ENCODE results near the gene SMAD6.
"Not testable (repeated sequence)": the region's sequence is repeated elsewhere in the genome, so short reads cannot be mapped to it uniquely, and the experiment has no call there.

Gene SMAD6

DNA sequence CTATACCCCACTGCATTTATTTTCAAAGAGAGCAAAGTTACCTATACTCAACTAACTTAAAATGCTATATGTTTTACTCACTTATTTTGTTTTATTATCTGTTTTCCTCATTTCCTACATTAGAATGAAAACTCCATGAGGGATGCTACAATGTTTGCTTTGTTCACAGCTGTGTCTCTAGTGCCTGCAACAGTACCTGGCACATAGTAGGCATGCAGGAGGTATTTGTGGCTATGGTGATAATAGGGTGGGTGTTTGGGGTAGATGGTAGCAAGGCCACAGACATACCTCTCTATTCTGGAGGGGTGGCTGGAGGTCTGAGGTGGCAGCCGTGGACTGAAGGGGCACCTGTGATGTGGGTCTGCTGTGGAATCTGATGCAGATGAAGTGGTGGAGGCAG is 24.7 kb upstream of the SMAD6 start:
- no peak for DNase-seq

DNA sequence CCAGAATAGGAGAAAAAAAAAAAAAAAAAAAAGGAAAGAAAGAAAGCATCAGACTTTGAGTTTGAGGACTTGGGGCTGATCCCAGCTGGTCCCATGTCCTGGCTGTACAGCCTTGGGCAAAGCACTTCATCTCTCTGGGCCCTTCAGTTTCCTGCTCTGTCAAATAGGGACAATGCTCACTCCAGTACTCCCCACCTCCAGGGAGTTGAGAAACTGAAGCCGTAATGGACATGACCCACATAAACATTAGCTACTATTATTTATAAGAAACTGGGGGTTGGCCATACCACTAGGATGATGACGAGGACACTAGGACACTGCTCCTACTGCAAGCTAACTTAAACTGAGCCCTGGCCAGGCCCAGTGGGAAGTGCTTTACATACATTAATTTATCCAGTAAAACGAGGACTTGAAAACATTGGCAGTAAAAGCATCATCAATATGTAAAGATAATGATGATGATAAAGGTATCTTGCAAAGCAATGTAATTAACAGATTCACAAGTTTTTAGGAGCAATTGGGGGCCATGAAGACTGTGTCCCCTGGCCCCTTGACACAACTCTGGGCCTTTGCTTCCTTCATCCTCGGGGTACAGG is 22.9 kb upstream of the SMAD6 start:
- no peak for DNase-seq

DNA sequence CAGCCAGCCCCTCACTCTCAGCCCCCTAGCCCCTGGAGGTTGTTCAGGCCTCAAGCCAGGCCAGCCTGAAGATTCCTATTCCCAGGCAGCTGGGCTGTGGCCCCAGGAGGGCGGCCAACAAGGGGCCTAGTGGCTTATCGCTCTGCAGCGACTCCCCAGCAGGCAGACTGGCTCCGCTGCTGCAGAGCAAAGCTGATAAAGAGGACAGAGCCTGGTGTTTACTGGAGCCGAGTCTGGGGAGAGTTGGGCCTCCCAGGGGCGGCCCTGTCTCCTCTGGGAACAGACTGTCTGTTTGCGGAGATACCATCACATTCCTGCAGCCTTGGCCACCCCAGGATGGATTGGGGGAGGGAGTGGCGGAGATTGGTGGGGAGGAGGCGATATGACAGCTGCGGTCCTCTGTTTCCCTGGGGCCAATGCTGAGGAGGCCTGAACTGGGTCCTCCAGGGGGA is 22.4 kb upstream of the SMAD6 start:
- DNase-seq, result no peak

DNA sequence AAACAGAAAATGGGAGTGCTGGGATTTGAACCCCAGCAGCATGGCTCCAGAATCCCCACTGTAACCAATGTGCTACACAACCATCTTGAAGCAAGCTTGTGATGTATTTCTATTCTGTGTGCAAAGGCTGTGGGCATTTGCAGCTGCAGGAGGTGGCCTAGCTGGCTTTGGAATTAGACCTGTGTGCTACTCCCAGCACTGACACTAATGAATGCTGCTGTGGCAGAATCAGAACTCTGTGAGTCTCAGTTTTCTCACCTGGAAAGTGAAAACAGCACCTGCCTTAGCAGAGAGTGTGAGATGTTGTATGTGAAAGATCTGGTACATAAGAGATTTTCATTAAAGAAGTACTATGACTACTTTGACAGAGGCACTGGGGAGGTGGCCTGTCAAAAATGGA is 21.5 kb upstream of the SMAD6 start:
- DNase-seq, result no peak

DNA sequence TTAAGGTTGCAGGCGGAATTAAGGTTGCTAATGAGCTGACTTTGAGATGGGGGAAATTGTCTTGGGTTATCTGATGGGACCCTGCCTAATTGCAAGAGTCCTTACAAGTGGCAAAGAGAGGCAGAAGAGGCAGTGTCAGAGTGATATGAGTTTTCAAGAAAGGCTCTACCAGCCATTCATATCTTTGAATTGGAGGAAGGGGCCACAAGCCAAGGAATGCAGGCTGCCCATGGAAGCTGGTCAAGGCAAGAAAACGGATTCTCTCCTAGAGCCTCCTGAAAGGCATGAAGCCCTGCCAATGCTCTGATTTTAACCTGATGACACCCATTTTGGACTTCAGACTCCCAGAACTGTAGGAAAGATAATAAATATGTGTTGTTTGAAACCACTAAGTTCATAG is 20.6 kb upstream of the SMAD6 start:
- DNase-seq, result no peak

DNA sequence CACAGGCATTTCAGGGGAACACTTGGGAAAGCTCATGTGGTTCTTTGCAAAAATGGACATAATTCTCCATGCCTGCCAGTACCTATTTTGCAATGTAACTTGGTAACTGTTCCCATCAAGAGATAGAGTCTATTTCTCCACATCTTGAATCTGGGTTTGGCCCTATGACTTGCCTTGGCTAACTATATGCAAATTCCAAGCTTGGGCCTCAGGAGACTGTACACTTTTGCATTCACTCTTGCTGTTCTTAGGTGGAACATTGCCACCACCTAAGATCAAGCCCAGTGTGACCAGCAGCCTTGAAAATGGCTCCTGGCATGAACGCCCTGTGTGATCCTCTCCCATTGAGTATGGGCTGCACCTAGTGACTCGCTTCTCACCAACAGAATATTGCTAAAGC is 19.8 kb upstream of the SMAD6 start:
- DNase-seq, result no peak

DNA sequence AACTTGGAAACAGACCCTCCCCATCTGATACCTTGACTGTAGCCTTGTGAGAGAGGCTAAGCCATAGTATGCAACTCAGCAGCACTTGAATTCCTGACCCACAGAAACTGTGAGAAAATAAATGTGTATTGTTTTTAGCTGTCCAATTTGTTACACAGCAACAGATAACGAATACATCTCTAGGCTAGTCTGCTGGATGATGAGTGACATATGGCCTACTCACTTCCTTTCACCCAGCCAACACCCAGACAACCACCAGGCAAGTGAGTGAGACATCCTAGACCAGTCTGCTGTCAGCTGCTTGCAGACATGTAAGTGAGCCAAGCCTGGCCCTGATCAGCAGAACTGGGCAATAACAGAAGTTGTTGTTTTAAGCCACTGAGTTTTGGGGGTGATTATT is 19.2 kb upstream of the SMAD6 start:
- no peak for DNase-seq

DNA sequence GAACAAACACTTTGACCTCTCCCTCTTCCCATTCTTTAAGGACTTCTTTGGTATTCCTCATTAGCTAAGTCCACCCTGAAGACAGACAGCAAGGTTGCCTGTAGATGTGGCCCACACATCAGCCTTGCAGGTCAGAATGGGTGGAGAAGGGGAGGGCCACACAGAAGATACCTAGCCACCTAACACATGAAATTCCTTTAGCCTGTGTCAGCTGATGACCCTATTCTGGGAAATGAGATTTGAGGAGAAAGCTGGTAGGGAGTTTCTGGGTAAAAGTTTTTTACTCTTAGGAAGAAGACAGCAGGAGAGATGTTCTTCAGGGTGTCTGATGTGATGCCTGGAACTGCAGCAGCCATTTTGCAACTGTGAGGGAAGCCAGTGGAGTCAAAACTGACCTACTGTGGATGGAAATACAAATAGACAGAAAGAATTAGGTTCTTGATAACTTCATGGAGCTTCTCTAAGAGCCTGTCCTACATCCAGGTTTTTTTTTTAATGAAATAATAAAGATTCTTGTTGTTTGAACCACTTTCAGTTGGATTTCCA is 17.8 kb upstream of the SMAD6 start:
- no peak for DNase-seq

DNA sequence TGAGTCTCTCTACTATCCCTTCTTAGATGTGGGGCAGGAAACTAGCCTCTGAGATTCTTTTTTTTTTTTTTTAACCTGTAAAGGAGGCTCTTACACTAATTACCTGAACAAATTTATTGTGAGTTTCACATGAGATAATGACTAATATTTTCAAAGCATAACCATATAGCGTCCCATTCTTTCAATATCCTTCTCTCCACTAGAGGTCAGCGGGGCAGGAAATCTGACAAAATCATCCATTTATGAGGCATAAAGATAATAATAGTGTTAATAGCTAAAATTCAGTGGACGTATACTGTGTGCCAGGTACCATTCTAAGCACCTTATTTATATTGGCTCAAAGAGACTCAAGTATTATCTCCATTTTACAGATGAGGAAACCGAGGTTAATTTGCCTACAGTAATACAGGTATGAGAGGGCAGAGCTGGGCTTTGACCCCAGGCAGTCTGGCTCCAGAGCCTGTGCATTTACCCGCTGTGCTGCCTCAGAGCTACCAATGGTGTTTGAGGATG is 16.3 kb upstream of the SMAD6 start:
- DNase-seq, result no peak

DNA sequence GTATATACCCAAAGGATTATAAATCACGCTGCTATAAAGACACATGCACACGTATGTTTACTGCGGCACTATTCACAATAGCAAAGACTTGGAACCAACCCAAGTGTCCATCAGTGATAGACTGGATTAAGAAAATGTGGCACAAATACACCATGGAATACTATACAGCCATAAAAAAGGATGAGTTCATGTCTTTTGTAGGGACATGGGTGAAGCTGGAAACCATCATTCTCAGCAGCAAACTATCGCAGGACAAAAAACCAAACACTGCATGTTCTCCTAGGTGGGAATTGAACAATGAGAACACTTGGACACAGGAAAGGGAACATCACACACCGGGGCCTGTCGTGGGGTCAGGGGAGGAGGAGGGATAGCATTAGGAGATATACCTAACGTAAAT is 11.1 kb upstream of the SMAD6 start:
- DNase-seq, result not testable (repeated sequence)

DNA sequence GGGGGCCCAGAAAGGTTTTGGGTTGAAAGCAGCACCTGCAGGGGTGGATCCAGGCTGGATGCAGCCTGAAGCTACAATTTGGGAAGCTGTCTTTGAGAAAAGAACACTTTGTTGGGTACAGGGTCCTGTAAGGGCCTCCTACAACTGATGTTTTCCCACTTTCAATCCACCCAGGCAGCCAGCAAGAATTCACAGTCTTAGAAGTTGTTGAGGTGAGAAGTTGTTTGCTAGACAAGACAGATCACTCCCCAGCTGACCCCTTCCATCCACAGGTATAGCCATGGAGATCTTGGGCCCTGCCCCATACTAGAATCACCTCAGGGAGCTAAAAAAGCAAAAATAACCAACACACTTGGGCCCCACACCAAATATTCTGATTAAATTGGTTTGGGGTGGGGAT is 10.3 kb upstream of the SMAD6 start:
- DNase-seq, result no peak

DNA sequence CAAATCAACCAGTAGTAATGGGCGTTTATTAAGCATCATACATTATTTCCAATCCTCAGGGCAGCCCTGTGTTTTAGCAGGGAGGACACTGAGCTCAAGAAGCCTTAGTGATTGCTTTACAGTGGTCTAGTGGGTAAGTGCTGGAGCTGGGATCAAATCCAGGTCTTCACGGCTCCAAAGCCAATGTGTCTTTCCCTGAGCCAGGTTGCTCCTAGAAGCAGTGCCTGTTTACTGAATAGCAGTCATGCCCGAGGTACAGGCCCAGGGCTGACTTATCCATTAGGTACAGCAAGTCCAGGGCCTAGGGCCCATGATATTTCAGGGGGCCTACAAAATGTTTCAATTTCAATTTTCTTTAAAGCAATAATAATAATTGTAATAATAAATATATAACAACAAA is 9.6 kb upstream of the SMAD6 start:
- no peak for DNase-seq

DNA sequence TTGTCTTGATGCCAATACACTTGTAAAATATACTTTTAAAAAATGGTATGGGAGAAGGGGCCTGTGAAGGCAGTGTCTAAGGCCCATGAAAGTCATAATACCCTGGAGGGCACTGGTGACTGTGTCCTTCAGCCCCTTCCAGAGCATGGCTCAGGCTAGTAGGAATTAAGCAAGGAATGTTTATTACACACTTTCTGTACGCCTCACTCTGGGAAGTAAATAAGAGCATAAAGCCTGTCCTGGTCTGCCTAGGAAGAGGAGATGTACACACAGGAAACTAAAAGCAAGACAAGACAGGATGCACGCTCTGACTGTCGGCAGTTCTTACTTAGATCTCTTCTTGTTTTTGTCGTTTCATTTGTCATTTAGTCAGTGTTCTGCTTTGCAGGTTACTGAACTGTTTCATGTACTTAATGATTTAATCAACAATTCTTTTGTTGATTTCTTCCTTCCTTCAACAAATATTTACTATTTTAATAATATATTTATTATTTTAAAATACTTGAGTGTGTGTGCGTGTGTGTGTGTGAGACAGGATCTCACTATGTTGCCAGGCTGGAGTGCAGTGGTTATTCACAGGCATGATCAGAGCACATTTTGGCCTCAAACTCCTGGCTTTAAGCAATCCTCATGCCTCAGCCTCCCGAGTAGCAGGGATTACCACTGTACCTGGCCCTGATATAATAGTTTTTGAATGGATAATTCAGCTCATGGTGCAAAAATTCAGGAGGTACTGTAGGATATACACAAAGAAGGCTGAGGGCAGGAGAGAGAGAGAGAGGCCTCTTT is 9.0 kb upstream of the SMAD6 start:
- DNase-seq, result no peak

DNA sequence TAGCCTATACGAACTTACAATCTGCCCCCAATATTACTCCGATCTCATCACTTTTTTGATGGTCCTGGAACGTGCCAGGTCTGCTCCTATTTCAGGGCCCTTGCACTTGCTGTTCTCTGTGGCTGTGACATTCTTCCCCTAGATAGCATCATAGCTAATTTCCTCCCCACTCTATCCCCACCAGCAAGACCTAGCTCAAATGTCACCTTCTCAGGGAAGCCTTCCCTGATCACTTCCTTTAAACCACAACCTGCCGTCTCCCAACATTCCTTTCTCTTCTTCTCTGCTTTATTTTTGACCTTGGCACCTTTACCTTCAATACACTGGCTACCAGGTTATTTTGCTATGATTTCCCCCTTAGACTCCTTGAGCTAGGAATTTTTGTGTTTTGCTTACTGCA is 5.3 kb upstream of the SMAD6 start:
- no peak for DNase-seq

DNA sequence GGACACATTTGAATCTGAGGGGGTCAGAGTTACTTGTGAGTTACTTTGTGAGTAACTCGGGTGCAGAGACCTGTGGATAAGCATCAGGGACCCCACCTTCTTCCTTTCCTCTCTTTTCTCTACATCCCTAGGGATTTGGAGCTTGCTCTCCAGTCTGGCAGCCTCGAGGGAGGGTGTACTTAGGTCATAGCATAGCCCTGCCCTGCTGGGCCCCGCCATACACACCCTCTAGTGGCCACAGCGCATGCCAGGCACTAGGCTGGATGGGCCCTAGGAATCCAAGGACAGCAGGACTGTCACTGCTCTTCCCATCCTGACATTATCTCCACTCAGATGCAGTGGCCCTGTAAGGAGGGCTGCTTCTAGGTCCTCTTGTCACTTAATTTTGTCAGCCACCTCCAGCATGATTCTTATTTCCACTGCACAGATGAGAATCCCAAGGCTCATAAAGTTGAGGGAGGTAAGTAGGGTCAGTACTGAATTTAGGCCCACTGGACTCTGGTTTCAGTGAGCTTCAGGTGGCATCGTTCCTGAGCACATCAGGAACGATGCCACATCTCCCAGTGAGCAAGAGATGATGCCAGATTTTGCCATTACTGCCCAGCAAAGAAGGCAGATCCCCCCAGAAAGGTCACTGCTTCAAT is 3.6 kb upstream of the SMAD6 start:
- DNase-seq, result no peak

DNA sequence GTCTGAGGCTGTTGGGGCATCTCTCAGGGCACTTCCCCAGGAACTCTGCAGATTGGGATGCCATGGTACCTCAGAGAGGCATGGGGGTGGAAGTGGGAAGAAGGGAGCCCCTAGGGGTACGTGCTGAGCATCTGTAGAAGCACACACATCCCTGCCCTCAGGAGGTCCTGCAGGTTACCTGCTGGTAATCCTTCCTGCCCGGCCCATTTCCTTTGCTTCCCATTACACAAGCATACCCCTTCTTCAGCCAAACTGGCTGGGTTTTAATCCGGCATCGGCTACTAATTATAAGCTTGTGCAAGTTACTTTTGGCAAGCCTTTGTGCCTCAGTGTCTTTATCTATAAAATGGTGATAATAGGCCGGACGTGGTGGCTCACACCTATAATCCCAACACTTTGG is 3.1 kb upstream of the SMAD6 start:
- no peak for DNase-seq

DNA sequence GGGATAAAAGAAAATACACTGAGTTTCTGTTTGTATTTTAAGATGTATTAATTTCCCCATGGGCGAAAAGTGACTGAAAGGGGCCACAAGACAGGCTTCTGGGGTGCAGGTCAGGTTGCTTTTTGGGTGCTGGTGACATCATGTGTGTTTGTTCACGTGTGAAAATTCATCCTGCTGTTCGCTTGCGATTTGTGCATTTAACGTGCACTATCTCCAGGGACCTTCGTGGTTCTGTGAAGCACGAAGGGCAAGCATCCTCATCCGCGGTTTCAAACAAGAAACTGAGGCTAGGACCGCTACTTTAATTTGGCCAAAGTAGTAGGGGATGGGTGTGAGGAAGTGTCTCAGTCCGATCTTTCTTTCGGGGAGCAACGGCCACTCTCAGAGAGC is 1.6 kb upstream of the SMAD6 start:
- DNase-seq, result no peak

DNA sequence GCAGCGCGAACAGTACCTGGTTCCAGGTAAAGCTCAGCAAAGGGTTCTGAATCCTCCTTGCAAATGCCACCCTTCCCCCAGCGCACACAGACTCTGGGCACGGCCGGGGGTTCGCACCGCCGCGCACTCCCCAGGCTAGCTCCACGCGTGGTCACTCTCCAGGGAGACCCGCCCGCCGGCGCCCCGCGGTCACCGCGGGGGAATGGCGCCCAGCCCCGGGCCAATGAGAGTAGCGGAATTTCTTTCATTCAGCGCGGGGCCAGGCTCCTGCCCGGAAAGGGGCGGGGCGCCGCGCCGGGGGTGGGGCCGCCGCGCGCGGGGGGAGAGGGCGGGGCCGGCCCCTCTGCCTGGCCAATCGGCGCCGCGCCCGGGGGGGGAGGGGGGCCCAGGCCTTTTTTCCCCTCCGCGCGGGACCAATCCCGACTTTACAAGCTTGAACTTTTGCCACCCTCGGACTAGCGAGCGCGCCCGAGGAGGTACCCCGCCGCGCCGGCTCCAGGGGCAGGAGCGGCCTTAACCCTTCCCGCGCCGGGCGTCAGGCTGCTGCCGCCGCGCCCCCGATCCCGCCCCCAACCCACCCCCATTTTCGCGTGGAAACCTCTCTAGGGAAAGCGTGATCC is 1.1 kb upstream of the SMAD6 start:
- DNase-seq, result peak; percentile 58

DNA sequence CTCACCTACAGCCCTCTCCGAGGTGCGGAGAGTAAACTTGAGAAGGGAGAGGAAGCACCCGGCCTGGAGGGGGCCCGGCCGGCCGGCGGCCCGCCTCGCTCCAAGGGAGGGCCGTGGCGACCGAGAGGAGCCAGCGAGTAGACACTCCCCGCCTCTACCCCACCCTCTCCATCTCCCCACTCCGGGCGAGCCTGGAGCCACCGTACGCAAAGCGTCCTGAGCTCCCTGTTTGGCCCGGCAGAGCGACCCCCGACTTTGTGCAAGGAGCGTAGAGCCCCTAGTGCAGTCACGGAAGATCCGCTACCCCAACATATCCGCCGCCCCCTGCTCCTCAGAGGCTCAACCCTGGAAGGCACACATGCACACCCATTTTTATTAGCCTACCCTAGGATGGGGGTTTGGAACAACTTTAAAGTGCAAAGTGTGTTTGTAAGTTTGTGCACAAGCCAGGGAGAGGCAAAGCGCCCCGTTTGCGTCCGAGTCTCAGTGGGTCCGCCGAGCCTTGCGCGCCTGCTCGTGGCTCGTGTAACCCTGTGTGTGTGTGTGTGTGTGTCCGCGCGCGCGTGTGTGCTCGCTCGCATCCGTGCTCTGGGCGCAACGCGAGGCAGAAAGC is 508 bp upstream of the SMAD6 start:
- DNase-seq, result no peak

DNA sequence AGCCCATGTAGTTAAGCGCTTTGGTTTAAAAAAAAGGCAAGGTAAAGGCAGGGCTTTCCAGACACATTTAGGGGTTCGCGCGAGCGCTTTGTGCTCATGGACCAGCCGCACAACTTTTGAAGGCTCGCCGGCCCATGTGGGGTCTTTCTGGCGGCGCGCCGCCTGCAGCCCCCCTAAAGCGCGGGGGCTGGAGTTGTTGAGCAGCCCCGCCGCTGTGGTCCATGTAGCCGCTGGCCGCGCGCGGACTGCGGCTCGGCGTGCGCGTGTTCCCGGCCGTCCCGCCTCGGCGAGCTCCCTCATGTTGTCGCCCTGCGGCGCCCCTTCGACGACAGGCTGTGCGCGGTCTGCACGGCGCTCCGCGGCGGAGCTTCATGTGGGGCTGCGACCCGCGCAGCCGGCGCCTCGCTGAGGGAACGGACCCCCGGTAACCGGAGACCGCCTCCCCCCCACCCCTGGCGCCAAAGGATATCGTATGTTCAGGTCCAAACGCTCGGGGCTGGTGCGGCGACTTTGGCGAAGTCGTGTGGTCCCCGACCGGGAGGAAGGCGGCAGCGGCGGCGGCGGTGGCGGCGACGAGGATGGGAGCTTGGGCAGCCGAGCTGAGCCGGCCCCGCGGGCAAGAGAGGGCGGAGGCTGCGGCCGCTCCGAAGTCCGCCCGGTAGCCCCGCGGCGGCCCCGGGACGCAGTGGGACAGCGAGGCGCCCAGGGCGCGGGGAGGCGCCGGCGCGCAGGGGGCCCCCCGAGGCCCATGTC is 927 bp downstream of the SMAD6 start:
- DNase-seq, result no peak

DNA sequence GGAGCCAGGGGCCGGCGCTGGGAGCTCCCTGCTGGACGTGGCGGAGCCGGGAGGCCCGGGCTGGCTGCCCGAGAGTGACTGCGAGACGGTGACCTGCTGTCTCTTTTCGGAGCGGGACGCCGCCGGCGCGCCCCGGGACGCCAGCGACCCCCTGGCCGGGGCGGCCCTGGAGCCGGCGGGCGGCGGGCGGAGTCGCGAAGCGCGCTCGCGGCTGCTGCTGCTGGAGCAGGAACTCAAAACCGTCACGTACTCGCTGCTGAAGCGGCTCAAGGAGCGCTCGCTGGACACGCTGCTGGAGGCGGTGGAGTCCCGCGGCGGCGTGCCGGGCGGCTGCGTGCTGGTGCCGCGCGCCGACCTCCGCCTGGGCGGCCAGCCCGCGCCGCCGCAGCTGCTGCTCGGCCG is 1.5 kb downstream of the SMAD6 start:
- DNase-seq, result no peak
